Measurements from ENCODE around the gene PLP1. TPM values are rescaled to one million over a fixed set of nuclear protein-coding genes. Genes with fewer than 3 reads are reported as not detected.

Gene PLP1
- total RNA-seq, 4 donors from 2014 or later, result 0.33 to 2.2 (median 1.5) TPM

- H3K27me3 ChIP-seq, result no peaks in the 10 kb centered on the region
- no peaks in the 10 kb centered on the region for H3K4me1 ChIP-seq
- no peaks in the 10 kb centered on the region for H3K36me3 ChIP-seq
- intact Hi-C loops (cut with DNase I), result no loop called here
- DNase-seq, result no peak
- WGBS, 2 donors, result 95 to 100% methylated on average over 4 of the region's 4 CpGs
- no peak overlapping the region for H3K4me3 ChIP-seq (replicated peaks in 1 of 3)
- no peak for TF ChIP-seq CTCF (IDR thresholded peaks at IDR 0.05)
- no peak for TF ChIP-seq POLR2A (IDR thresholded peaks at IDR 0.05)
- H3K27ac ChIP-seq, result no peak overlapping the region
- H3K9me3 ChIP-seq, result no peaks in the 10 kb centered on the region
Measured at GRCh38 chrX:103791228-103791627, 14.6 kb downstream of the PLP1 start.

GRCh38 chrX:103791826-103792485 is 15.3 kb downstream of the PLP1 start:
- TF ChIP-seq POLR2A (IDR thresholded peaks at IDR 0.05) (no peak), CTCF (IDR thresholded peaks at IDR 0.05) (no peak)
- no peaks in the 10 kb centered on the region for H3K27me3 ChIP-seq
- 74 to 75% methylated on average over 2 of the region's 2 CpGs for WGBS, 2 donors
- no peaks in the 10 kb centered on the region for H3K36me3 ChIP-seq
- intact Hi-C loops (cut with DNase I), result no loop called here
- H3K4me1 ChIP-seq, result no peaks in the 10 kb centered on the region
- H3K27ac ChIP-seq, result no peak overlapping the region
- no peak overlapping the region for H3K4me3 ChIP-seq (replicated peaks in 1 of 3)
- H3K9me3 ChIP-seq, result no peaks in the 10 kb centered on the region
- DNase-seq, result no peak

DNA sequence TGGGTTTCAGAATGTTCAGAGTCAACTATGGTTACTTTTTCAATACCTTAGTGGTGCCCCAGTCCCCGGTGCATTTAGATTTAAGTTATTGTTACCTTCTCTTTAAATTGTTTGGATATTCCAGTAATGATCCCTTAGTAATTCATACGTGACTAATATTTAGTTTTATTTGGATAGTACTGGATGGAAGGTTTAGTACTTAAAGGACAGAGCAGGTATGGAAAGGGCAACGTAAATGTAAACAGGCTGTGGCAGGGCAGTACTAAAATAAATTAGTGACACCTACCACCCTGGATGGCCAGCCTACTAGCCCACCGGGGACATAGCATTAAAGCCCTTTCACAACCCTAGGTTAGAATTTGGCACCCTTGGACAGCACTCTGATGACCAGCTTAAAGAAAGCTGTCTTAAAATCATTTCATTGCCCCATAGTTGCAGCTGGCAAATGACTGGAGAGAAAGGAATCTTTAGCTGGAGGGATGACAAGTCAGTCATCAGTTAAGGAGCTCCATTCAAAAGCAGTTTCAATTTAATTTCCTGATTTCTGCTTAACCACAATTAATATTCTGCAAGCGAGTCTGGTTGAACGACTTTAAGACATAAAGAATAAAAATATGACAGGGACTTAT is 16.4 kb downstream of the PLP1 start:
- H3K27ac ChIP-seq, result no peak overlapping the region
- no peaks in the 10 kb centered on the region for H3K4me1 ChIP-seq
- no peaks in the 10 kb centered on the region for H3K9me3 ChIP-seq
- no peaks in the 10 kb centered on the region for H3K27me3 ChIP-seq
- TF ChIP-seq POLR2A (IDR thresholded peaks at IDR 0.05) (no peak), CTCF (IDR thresholded peaks at IDR 0.05) (no peak)
- no peak overlapping the region for H3K4me3 ChIP-seq (replicated peaks in 1 of 3)
- intact Hi-C loops (cut with DNase I), result no loop called here
- no peaks in the 10 kb centered on the region for H3K36me3 ChIP-seq
- DNase-seq, result no peak
- WGBS, 2 donors, result 85 to 86% methylated on average over 6 of the region's 6 CpGs

- H3K27me3 ChIP-seq, result no peaks in the 10 kb centered on the region
- H3K9me3 ChIP-seq, result no peaks in the 10 kb centered on the region
- WGBS, 2 donors, result 33 to 37% methylated on average over 2 of the region's 2 CpGs
- no peak for DNase-seq
- H3K27ac ChIP-seq, result no peak overlapping the region
- no peak overlapping the region for H3K4me3 ChIP-seq (replicated peaks in 1 of 3)
- TF ChIP-seq CTCF (IDR thresholded peaks at IDR 0.05) (no peak), POLR2A (IDR thresholded peaks at IDR 0.05) (no peak)
- intact Hi-C loops (cut with DNase I), result no loop called here
- H3K4me1 ChIP-seq, result no peaks in the 10 kb centered on the region
- H3K36me3 ChIP-seq, result no peaks in the 10 kb centered on the region
Measured at GRCh38 chrX:103793545-103793940, 16.9 kb downstream of the PLP1 start.

DNA sequence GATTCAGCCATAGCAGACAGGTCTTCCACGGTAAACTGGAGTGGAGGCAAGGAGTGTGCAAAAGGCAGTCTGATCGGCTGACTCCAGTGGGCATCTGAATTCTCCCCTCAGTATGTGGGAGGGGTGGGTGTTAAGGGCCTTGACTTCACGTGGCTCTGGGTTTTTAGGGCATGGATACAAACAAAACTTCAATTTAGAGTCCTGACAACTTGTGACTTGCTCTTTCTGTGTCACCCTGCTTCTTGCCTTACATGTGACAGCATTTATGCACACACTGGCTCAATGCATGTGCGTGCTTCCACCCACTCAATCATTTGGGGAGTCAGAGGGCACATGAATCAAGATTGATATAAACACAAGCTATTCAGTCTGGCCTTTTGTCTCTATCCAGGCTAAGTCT is 17.5 kb downstream of the PLP1 start:
- Histone ChIP-seq H3K27ac (no peak overlapping the region), H3K9me3 (no peaks in the 10 kb centered on the region), H3K36me3 (no peaks in the 10 kb centered on the region), H3K4me1 (no peaks in the 10 kb centered on the region), H3K4me3 (replicated peaks in 1 of 3) (no peak overlapping the region), H3K27me3 (no peaks in the 10 kb centered on the region)
- intact Hi-C loops (cut with DNase I), result no loop called here
- no peak for DNase-seq
- TF ChIP-seq CTCF (IDR thresholded peaks at IDR 0.05), result no peak
- TF ChIP-seq POLR2A (IDR thresholded peaks at IDR 0.05), result no peak
- 36 to 56% methylated on average over 3 to 4 of the region's 4 CpGs for WGBS, 2 donors
